HepG2 (cell line): ENCODE data around the gene SERPINF2. TPM values are rescaled to one million over a fixed set of nuclear protein-coding genes. Genes with fewer than 3 reads are reported as not detected.

Source experiments
- BHLHE40 ChIP-seq: IDR thresholded peaks from 2 replicates; pipeline ENCODE4 v1.6.1; 2011; ENCODE audit warnings: low read length, improper control_type of control experiment
- MZF1 ChIP-seq: sonication (generic); formaldehyde crosslinking; IDR thresholded peaks from 2 replicates; pipeline ENCODE4 v1.8.1; 2023; ENCODE audit warnings: mild to moderate bottlenecking, missing genetic modification reagents, borderline replicate concordance
- RFX3 ChIP-seq: IDR thresholded peaks from 2 replicates; pipeline ENCODE4 v1.6.1; 2016; ENCODE audit warnings: missing biosample characterization, missing genetic modification reagents
- SKI ChIP-seq: fragments of 450-650 bp; IDR thresholded peaks from one replicate; pipeline ENCODE4 v1.6.1; 2018; ENCODE audit warnings: mild to moderate bottlenecking; ENCODE audit not compliant: partially characterized antibody
- ZNF615 ChIP-seq: sonication (generic); formaldehyde crosslinking; IDR thresholded peaks from 2 replicates; pipeline ENCODE4 v1.5.0; 2020; ENCODE audit warnings: mild to moderate bottlenecking, missing genetic modification reagents, borderline replicate concordance
- ZNF720 ChIP-seq: sonication (generic); formaldehyde crosslinking; IDR thresholded peaks from 2 replicates; pipeline ENCODE4 v1.4.0; 2020; ENCODE audit warnings: missing genetic modification reagents
- polyA plus RNA-seq, 8 experiments: library from polyadenylated mRNA; depleted of rRNA in 3 of 8; stranded (reverse) in 7 of 8; unstranded in 1 of 8; fragments of >200 nt; fragmentation: Illumina TruSeq in 4 of 8; extraction: Trizol in 4 of 8; gene quantifications; 2 replicates each; pipeline versions ENCODE4 v1.2.1 to v1.2.3, GENCODE V29; 2011 to 2016; ENCODE audit warnings: low read depth in 4 of 8, missing spikeins in 1 of 8, mixed read lengths in 1 of 8; ENCODE audit not compliant: insufficient read depth in 1 of 8
- total RNA-seq, 5 experiments: library from RNA; depleted of rRNA; stranded (reverse); fragments of >200 nt; fragmentation: Illumina TruSeq; extraction: Trizol; gene quantifications; 2 replicates each; pipeline ENCODE4 v1.2.3, GENCODE V29; 2016; ENCODE audit warnings: low read depth in 1 of 5
- TF ChIP-seq, protein P1 (sequence below): sonication (generic); formaldehyde crosslinking; IDR thresholded peaks from 2 replicates; pipeline ENCODE4 v1.4.0; 2020; ENCODE audit warnings: missing genetic modification reagents
- TF ChIP-seq, protein P2 (sequence below): sonication (generic); formaldehyde crosslinking; IDR thresholded peaks from 2 replicates; pipeline ENCODE4 v1.4.0; 2020; ENCODE audit warnings: missing genetic modification reagents, borderline replicate concordance
- TF ChIP-seq, protein P3 (sequence below): sonication (generic); formaldehyde crosslinking; IDR thresholded peaks from 2 replicates; pipeline ENCODE4 v1.5.0; 2020; ENCODE audit warnings: mild to moderate bottlenecking, missing genetic modification reagents
- TF ChIP-seq, protein P4 (sequence below): IDR thresholded peaks from 2 replicates; pipeline ENCODE4 v1.6.1; 2016; ENCODE audit warnings: low read depth, missing genetic modification reagents, missing compliant biosample characterization

Gene SERPINF2
- total and polyA plus RNA-seq, 2 of the 13 experiments (the other 11 are each of a cell fraction or from before 2014, with no cell fraction given), result 309 to 548 TPM

DNA sequence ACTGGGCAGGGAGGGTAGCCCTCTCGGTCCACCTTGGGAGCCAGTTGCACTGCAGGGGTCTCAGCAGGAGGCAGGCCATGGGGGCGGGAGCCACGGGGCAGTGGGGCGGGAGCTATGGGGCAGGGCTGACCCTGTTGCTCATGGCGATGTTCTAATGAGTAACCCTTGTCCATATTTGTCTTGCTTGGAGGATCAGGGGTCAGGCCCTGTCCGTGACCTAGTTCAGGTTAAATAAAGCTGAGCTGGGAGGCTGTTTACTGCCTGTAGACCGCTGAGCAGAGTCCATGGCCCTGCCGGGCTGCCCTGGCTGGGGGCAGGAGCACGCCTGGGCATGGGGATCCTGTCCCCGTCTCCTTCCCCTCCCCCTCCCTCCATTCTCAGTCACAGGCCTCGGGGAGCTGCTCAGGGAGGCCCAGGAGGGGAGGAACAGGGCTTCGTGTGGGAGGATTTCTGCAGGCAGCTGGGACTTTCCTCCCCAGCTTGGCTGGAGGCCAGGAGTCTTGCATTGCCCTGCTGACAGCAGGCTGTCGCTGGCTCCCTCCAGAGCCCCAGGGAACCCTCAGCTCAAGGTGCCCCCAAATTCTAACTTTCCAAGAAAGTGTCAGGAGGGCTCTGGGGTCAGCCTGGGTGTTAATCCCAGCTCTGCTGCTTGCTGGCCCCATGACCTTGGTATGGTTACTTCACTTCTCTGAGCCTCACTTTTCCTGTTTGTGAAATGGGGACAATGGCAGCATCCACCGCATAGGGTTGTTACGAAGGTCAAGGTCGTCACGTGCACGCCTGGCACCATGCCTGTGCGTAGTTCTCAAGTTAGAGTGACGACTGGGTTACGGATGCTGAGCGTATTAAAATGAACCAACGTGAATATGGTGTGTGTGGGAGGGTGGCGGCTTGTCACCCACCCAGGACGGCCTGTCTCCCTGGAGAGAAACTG is 6.1 kb upstream of the SERPINF2 start (continued):
- TF ChIP-seq, protein P1, sequence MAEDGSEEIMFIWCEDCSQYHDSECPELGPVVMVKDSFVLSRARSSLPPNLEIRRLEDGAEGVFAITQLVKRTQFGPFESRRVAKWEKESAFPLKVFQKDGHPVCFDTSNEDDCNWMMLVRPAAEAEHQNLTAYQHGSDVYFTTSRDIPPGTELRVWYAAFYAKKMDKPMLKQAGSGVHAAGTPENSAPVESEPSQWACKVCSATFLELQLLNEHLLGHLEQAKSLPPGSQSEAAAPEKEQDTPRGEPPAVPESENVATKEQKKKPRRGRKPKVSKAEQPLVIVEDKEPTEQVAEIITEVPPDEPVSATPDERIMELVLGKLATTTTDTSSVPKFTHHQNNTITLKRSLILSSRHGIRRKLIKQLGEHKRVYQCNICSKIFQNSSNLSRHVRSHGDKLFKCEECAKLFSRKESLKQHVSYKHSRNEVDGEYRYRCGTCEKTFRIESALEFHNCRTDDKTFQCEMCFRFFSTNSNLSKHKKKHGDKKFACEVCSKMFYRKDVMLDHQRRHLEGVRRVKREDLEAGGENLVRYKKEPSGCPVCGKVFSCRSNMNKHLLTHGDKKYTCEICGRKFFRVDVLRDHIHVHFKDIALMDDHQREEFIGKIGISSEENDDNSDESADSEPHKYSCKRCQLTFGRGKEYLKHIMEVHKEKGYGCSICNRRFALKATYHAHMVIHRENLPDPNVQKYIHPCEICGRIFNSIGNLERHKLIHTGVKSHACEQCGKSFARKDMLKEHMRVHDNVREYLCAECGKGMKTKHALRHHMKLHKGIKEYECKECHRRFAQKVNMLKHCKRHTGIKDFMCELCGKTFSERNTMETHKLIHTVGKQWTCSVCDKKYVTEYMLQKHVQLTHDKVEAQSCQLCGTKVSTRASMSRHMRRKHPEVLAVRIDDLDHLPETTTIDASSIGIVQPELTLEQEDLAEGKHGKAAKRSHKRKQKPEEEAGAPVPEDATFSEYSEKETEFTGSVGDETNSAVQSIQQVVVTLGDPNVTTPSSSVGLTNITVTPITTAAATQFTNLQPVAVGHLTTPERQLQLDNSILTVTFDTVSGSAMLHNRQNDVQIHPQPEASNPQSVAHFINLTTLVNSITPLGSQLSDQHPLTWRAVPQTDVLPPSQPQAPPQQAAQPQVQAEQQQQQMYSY (CRISPR knock-in tag), result no peak
- peak; percentile 60; the same call in 1 of the 2 replicates for TF ChIP-seq MZF1 (CRISPR knock-in tag)
- TF ChIP-seq ZNF720, result no peak
- TF ChIP-seq, protein P2, sequence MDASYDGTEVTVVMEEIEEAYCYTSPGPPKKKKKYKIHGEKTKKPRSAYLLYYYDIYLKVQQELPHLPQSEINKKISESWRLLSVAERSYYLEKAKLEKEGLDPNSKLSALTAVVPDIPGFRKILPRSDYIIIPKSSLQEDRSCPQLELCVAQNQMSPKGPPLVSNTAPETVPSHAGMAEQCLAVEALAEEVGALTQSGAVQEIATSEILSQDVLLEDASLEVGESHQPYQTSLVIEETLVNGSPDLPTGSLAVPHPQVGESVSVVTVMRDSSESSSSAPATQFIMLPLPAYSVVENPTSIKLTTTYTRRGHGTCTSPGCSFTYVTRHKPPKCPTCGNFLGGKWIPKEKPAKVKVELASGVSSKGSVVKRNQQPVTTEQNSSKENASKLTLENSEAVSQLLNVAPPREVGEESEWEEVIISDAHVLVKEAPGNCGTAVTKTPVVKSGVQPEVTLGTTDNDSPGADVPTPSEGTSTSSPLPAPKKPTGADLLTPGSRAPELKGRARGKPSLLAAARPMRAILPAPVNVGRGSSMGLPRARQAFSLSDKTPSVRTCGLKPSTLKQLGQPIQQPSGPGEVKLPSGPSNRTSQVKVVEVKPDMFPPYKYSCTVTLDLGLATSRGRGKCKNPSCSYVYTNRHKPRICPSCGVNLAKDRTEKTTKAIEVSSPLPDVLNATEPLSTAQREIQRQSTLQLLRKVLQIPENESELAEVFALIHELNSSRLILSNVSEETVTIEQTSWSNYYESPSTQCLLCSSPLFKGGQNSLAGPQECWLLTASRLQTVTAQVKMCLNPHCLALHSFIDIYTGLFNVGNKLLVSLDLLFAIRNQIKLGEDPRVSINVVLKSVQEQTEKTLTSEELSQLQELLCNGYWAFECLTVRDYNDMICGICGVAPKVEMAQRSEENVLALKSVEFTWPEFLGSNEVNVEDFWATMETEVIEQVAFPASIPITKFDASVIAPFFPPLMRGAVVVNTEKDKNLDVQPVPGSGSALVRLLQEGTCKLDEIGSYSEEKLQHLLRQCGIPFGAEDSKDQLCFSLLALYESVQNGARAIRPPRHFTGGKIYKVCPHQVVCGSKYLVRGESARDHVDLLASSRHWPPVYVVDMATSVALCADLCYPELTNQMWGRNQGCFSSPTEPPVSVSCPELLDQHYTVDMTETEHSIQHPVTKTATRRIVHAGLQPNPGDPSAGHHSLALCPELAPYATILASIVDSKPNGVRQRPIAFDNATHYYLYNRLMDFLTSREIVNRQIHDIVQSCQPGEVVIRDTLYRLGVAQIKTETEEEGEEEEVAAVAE, result peak; percentile 68; the same call in 1 of the 2 replicates
- peak; percentile 95 for TF ChIP-seq SKI
- TF ChIP-seq ZNF615 (CRISPR knock-in tag), result no peak; the same call in 1 of the 2 replicates
- TF ChIP-seq, protein P3, sequence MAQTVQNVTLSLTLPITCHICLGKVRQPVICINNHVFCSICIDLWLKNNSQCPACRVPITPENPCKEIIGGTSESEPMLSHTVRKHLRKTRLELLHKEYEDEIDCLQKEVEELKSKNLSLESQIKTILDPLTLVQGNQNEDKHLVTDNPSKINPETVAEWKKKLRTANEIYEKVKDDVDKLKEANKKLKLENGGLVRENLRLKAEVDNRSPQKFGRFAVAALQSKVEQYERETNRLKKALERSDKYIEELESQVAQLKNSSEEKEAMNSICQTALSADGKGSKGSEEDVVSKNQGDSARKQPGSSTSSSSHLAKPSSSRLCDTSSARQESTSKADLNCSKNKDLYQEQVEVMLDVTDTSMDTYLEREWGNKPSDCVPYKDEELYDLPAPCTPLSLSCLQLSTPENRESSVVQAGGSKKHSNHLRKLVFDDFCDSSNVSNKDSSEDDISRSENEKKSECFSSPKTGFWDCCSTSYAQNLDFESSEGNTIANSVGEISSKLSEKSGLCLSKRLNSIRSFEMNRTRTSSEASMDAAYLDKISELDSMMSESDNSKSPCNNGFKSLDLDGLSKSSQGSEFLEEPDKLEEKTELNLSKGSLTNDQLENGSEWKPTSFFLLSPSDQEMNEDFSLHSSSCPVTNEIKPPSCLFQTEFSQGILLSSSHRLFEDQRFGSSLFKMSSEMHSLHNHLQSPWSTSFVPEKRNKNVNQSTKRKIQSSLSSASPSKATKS, result peak; percentile 72; the same call in 1 of the 2 replicates
- 0 out of 2 replicates have a peak, but pooled peaks have one; percentile 39 for TF ChIP-seq RFX3 (CRISPR knock-in tag)
- TF ChIP-seq BHLHE40, result peak; percentile 99
- TF ChIP-seq, protein P4, sequence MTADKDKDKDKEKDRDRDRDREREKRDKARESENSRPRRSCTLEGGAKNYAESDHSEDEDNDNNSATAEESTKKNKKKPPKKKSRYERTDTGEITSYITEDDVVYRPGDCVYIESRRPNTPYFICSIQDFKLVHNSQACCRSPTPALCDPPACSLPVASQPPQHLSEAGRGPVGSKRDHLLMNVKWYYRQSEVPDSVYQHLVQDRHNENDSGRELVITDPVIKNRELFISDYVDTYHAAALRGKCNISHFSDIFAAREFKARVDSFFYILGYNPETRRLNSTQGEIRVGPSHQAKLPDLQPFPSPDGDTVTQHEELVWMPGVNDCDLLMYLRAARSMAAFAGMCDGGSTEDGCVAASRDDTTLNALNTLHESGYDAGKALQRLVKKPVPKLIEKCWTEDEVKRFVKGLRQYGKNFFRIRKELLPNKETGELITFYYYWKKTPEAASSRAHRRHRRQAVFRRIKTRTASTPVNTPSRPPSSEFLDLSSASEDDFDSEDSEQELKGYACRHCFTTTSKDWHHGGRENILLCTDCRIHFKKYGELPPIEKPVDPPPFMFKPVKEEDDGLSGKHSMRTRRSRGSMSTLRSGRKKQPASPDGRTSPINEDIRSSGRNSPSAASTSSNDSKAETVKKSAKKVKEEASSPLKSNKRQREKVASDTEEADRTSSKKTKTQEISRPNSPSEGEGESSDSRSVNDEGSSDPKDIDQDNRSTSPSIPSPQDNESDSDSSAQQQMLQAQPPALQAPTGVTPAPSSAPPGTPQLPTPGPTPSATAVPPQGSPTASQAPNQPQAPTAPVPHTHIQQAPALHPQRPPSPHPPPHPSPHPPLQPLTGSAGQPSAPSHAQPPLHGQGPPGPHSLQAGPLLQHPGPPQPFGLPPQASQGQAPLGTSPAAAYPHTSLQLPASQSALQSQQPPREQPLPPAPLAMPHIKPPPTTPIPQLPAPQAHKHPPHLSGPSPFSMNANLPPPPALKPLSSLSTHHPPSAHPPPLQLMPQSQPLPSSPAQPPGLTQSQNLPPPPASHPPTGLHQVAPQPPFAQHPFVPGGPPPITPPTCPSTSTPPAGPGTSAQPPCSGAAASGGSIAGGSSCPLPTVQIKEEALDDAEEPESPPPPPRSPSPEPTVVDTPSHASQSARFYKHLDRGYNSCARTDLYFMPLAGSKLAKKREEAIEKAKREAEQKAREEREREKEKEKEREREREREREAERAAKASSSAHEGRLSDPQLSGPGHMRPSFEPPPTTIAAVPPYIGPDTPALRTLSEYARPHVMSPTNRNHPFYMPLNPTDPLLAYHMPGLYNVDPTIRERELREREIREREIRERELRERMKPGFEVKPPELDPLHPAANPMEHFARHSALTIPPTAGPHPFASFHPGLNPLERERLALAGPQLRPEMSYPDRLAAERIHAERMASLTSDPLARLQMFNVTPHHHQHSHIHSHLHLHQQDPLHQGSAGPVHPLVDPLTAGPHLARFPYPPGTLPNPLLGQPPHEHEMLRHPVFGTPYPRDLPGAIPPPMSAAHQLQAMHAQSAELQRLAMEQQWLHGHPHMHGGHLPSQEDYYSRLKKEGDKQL, result peak; percentile 97
